H1 (cell line): ENCODE measurements around the gene CTBP2. TPM values are rescaled to one million over a fixed set of nuclear protein-coding genes. Genes with fewer than 3 reads are reported as not detected.

Experiments used
- CTCF ChIA-PET: fragments of 300-600 bp; sonication (Branson Sonifier 250); formaldehyde crosslinking; loops from one replicate; lab custom pipeline; 2021; ENCODE audit not compliant: partially characterized antibody; lab: Charles Lee
- POLR2A ChIA-PET: fragments of 300-600 bp; sonication (Branson Sonifier 250); formaldehyde crosslinking; loops from one replicate; lab custom pipeline; 2021; ENCODE audit warnings: inconsistent platforms; ENCODE audit not compliant: partially characterized antibody; lab: Charles Lee
- DNase-seq, 2 experiments: peaks; one replicate each; pipeline versions ENCODE4 v3.0.0 to v3.0.0-alpha.2; 2010 to 2022; ENCODE audit warnings: low spot score in 2 of 2, low read depth in 1 of 2, mixed read lengths in 1 of 2
- FAIRE-seq: peaks from 2 replicates; lab custom pipeline; 2011; peaks lifted over from hg19 to GRCh38; lab: Jason Lieb, UNC
- H2AFZ ChIP-seq: 2 replicates; pipeline ENCODE4 v1.8.1; 2012; ENCODE audit warnings: low read length, inconsistent platforms
- H2AK5ac ChIP-seq: 2 replicates; pipeline ENCODE4 v1.6.1; 2013; ENCODE audit warnings: low read depth, low read length
- H2BK120ac ChIP-seq: replicated peaks from 2 replicates; pipeline ENCODE3; 2013; ENCODE audit warnings: low read depth, low read length, inconsistent platforms
- H2BK12ac ChIP-seq: 2 replicates; pipeline ENCODE4 v1.6.1; 2013; ENCODE audit warnings: low read depth, low read length
- H2BK15ac ChIP-seq: 2 replicates; pipeline ENCODE4 v1.6.1; 2013; ENCODE audit warnings: low read length
- H2BK20ac ChIP-seq: 2 replicates; pipeline ENCODE4 v1.6.1; 2013; ENCODE audit warnings: low read length
- H2BK5ac ChIP-seq: 2 replicates; pipeline ENCODE4 v1.6.1; 2013; ENCODE audit warnings: low read depth, low read length
- H3K14ac ChIP-seq: 2 replicates; pipeline ENCODE4 v1.6.1; 2013; ENCODE audit warnings: inconsistent platforms; ENCODE audit not compliant: insufficient read length
- H3K18ac ChIP-seq: 2 replicates; pipeline ENCODE4 v1.6.1; 2013; ENCODE audit warnings: low read length; ENCODE audit errors: extremely low read depth
- H3K23ac ChIP-seq: 2 replicates; pipeline ENCODE4 v1.6.1; 2013; ENCODE audit warnings: inconsistent platforms; ENCODE audit not compliant: insufficient read length
- H3K23me2 ChIP-seq: 2 replicates; pipeline ENCODE4 v1.6.1; 2013; ENCODE audit warnings: low read depth, low read length
- H3K27ac ChIP-seq: 2 replicates; pipeline ENCODE4 v1.6.1; 2011; ENCODE audit warnings: low read depth, low read length, inconsistent platforms
- H3K27me3 ChIP-seq, 4 experiments: replicated peaks in 1 of 4; 1 replicate in 1 of 4; 2 replicates in 3 of 4; pipeline versions ENCODE4 v1.6.1 to v1.8.1; 2011 to 2013; ENCODE audit warnings: low read length in 3 of 4, mild to moderate bottlenecking in 3 of 4, inconsistent platforms in 2 of 4, mixed read lengths in 2 of 4, moderate library complexity in 1 of 4; ENCODE audit not compliant: control insufficient read depth in 3 of 4, insufficient read depth in 3 of 4; ENCODE audit errors: extremely low read depth in 1 of 4
- H3K36me3 ChIP-seq, 4 experiments: 2 replicates each; pipeline versions ENCODE4 v1.6.1 to v1.8.1; 2011 to 2013; ENCODE audit warnings: mild to moderate bottlenecking in 4 of 4, low read length in 3 of 4, moderate library complexity in 2 of 4, control low read depth in 1 of 4, inconsistent platforms in 1 of 4; ENCODE audit not compliant: insufficient read depth in 4 of 4, control insufficient read depth in 2 of 4
- H3K4ac ChIP-seq: replicated peaks from 2 replicates; pipeline ENCODE3; 2013; ENCODE audit warnings: low read length, low read depth, mixed read lengths, inconsistent platforms; ENCODE audit not compliant: insufficient read length
- H3K4me1 ChIP-seq, 4 experiments: replicated peaks in 1 of 4; 1 replicate in 1 of 4; 2 replicates in 3 of 4; pipeline versions ENCODE4 v1.6.1 to v1.8.1; 2011 to 2013; ENCODE audit warnings: low read length in 3 of 4, inconsistent platforms in 2 of 4, mixed read lengths in 1 of 4; ENCODE audit not compliant: insufficient read depth in 4 of 4, control insufficient read depth in 3 of 4
- H3K4me2 ChIP-seq, 2 experiments: 2 replicates each; pipeline versions ENCODE4 v1.6.1 to v1.8.1; 2011 to 2013; ENCODE audit warnings: low read depth in 2 of 2, low read length in 2 of 2, control low read depth in 1 of 2, inconsistent platforms in 1 of 2, mild to moderate bottlenecking in 1 of 2; ENCODE audit not compliant: insufficient read depth in 1 of 2
- H3K4me3 ChIP-seq, 4 experiments: fragments of 200-600, 300-600 bp in 1 of 4; sonication (generic), shearing (Covaris generic), sonication (Bioruptor Twin) in 1 of 4; 2 replicates each; pipeline versions ENCODE4 v1.5.1 to v1.8.1; 2011 to 2016; ENCODE audit warnings: low read length in 4 of 4, low read depth in 3 of 4, control low read depth in 2 of 4, inconsistent platforms in 2 of 4, mild to moderate bottlenecking in 2 of 4, mixed read lengths in 1 of 4, moderate library complexity in 1 of 4; ENCODE audit not compliant: insufficient read depth in 2 of 4; ENCODE audit errors: extremely low read depth in 1 of 4
- H3K56ac ChIP-seq: replicated peaks from 2 replicates; pipeline ENCODE3; 2013; ENCODE audit warnings: low read depth, mild to moderate bottlenecking, mixed read lengths, low read length, inconsistent platforms; ENCODE audit not compliant: insufficient read length
- H3K79me1 ChIP-seq: 2 replicates; pipeline ENCODE4 v1.6.1; 2013; ENCODE audit warnings: low read depth, low read length, control low read depth
- H3K79me2 ChIP-seq, 2 experiments: 2 replicates each; pipeline versions ENCODE4 v1.6.1 to v1.8.1; 2012 to 2013; ENCODE audit warnings: low read length in 2 of 2, mild to moderate bottlenecking in 2 of 2, inconsistent platforms in 1 of 2; ENCODE audit not compliant: insufficient read depth in 2 of 2, control insufficient read depth in 1 of 2
- H3K9ac ChIP-seq, 4 experiments: replicated peaks in 1 of 4; 1 replicate in 1 of 4; 2 replicates in 3 of 4; pipeline versions ENCODE4 v1.6.1 to v1.8.1; 2011 to 2013; ENCODE audit warnings: low read depth in 3 of 4, low read length in 3 of 4, control low read depth in 2 of 4, mild to moderate bottlenecking in 2 of 4, moderate library complexity in 2 of 4, inconsistent platforms in 1 of 4; ENCODE audit errors: extremely low read depth in 1 of 4
- H3K9me3 ChIP-seq, 2 experiments: 2 replicates each; pipeline versions ENCODE4 v1.6.1 to v1.8.1; 2012 to 2013; ENCODE audit warnings: mild to moderate bottlenecking in 2 of 2, moderate library complexity in 2 of 2, control low read depth in 1 of 2, inconsistent platforms in 1 of 2, low read depth in 1 of 2, low read length in 1 of 2, mixed read lengths in 1 of 2; ENCODE audit not compliant: insufficient read depth in 2 of 2
- H4K20me1 ChIP-seq, 2 experiments: replicated peaks in 1 of 2; 2 replicates each; pipeline versions ENCODE3 to v1.8.1; 2011 to 2013; ENCODE audit warnings: inconsistent platforms in 2 of 2, low read length in 2 of 2, mild to moderate bottlenecking in 1 of 2; ENCODE audit not compliant: insufficient read depth in 2 of 2, control insufficient read depth in 1 of 2
- H4K5ac ChIP-seq: 2 replicates; pipeline ENCODE4 v1.6.1; 2013; ENCODE audit warnings: low read length, low read depth, mixed read lengths, inconsistent platforms; ENCODE audit not compliant: insufficient read length
- H4K8ac ChIP-seq: 2 replicates; pipeline ENCODE4 v1.8.0; 2013; ENCODE audit warnings: mild to moderate bottlenecking, moderate library complexity, low read length, inconsistent platforms; ENCODE audit not compliant: insufficient read depth; ENCODE audit errors: extremely low read depth
- H4K91ac ChIP-seq: replicated peaks from 2 replicates; pipeline ENCODE3; 2013; ENCODE audit warnings: low read length, mixed read lengths, inconsistent platforms; ENCODE audit not compliant: insufficient read length
- KDM1A ChIP-seq: fragments of 200-600, 300-600 bp; sonication (generic); IDR thresholded peaks from 2 replicates; pipeline ENCODE4 v1.7.1; 2016; ENCODE audit warnings: mild to moderate bottlenecking, low read length, borderline replicate concordance
- POLR2AphosphoS5 ChIP-seq: IDR thresholded peaks from 2 replicates; pipeline ENCODE4 v1.6.1; 2011; ENCODE audit warnings: low read depth, low read length
- RAD21 ChIP-seq, 2 experiments: IDR thresholded peaks in 1 of 2; conservative IDR thresholded peaks in 1 of 2; 2 replicates each; pipeline ENCODE4 v1.6.1; 2011; ENCODE audit warnings: low read depth in 2 of 2, low read length in 2 of 2, improper control_type of control experiment in 1 of 2, inconsistent platforms in 1 of 2, mild to moderate bottlenecking in 1 of 2, moderate library complexity in 1 of 2
- SUZ12 ChIP-seq: fragments of 200-600 bp; sonication (generic); IDR thresholded peaks from 2 replicates; pipeline ENCODE4 v1.6.1; 2012; ENCODE audit warnings: mild to moderate bottlenecking, inconsistent platforms, low read length, moderate library complexity, mixed read lengths
- ZNF274 ChIP-seq: IDR thresholded peaks from 2 replicates; pipeline ENCODE4 v1.7.0; 2012; ENCODE audit warnings: low read length, borderline replicate concordance; ENCODE audit errors: extremely low read depth
- WGBS, 2 experiments: shearing (Covaris generic) in 1 of 2; methylation state at CpG; one replicate each; pipeline versions ENCODE4 v1.1.6 to v1.1.7; 2013 to 2015; ENCODE audit warnings: low lambda C conversion rate in 2 of 2, mixed read lengths in 2 of 2, inconsistent platforms in 1 of 2, low coverage in 1 of 2, missing lambda C conversion rate in 1 of 2; ENCODE audit not compliant: insufficient replicate concordance in 2 of 2, insufficient coverage in 1 of 2, insufficient read length in 1 of 2; ENCODE audit errors: extremely low coverage in 1 of 2, missing lambda C conversion rate in 1 of 2; 5-methylcytosine and 5-hydroxymethylcytosine counted together
- polyA plus RNA-seq, 7 experiments: library from polyadenylated mRNA; depleted of rRNA in 3 of 7; stranded (reverse) in 5 of 7; unstranded in 2 of 7; fragments of >200 nt in 5 of 7; fragments of 200-250 nt in 2 of 7; gene quantifications; 1 replicate in 5 of 7; 2 replicates in 1 of 7; 4 replicates in 1 of 7; pipeline versions ENCODE4 v1.2.1 to v1.2.3, GENCODE V29; 2011 to 2013; ENCODE audit warnings: missing spikeins in 2 of 7, mixed read lengths in 2 of 7
- total RNA-seq: library from RNA; stranded (reverse); fragmentation: NEBNext Ultra II Directional; extraction: Animal tissue kit (Norgen Biotek cat#: 25700); gene quantifications from 2 replicates; pipeline ENCODE4 v1.2.1, GENCODE V29; 2021
- TF ChIP-seq, protein P1 (sequence below), 3 experiments: IDR thresholded peaks; 1 replicate in 2 of 3; 2 replicates in 1 of 3; pipeline versions ENCODE4 v1.5.1 to v1.6.1; 2011; ENCODE audit warnings: low read length in 3 of 3, mild to moderate bottlenecking in 3 of 3, inconsistent platforms in 2 of 3, low read depth in 1 of 3, moderate library complexity in 1 of 3; ENCODE audit not compliant: insufficient read depth in 1 of 3; ENCODE audit errors: control extremely low read depth in 1 of 3
- TF ChIP-seq, protein P2 (sequence below): IDR thresholded peaks from 2 replicates; pipeline ENCODE4 v1.6.1; 2011; ENCODE audit warnings: low read length, improper control_type of control experiment

CTBP2 gene
- total and polyA plus RNA-seq, 2 of the 8 experiments (the other 6 are each of a cell fraction or from before 2014, with no cell fraction given), result 208 to 221 TPM

GRCh38 chr10:125060826-125061556, 99.4 kb downstream of the CTBP2 start:
- Histone ChIP-seq H3K4me2 (no peak overlapping the region), H3K27ac (no peak overlapping the region)
- TF ChIP-seq, protein P1, sequence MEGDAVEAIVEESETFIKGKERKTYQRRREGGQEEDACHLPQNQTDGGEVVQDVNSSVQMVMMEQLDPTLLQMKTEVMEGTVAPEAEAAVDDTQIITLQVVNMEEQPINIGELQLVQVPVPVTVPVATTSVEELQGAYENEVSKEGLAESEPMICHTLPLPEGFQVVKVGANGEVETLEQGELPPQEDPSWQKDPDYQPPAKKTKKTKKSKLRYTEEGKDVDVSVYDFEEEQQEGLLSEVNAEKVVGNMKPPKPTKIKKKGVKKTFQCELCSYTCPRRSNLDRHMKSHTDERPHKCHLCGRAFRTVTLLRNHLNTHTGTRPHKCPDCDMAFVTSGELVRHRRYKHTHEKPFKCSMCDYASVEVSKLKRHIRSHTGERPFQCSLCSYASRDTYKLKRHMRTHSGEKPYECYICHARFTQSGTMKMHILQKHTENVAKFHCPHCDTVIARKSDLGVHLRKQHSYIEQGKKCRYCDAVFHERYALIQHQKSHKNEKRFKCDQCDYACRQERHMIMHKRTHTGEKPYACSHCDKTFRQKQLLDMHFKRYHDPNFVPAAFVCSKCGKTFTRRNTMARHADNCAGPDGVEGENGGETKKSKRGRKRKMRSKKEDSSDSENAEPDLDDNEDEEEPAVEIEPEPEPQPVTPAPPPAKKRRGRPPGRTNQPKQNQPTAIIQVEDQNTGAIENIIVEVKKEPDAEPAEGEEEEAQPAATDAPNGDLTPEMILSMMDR (IDR thresholded peaks at IDR 0.05; ENCODE audit: control extremely low read depth in 1 of 3, insufficient read depth in 1 of 3, low read depth in 1 of 3, low read length in 3 of 3), result peak; percentile 69 to 84 (median 76)
- TF ChIP-seq KDM1A (no peak), ZNF274 (no peak), POLR2AphosphoS5 (no peak; the same call in 1 of the 2 replicates), SUZ12 (no peak), RAD21 (IDR thresholded peaks at IDR 0.05 in 1 of 2, conservative IDR thresholded peaks at IDR 0.05 in 1 of 2; ENCODE audit: low read depth in 2 of 2, low read length in 2 of 2) (peak; percentile 66 to 76)
- TF ChIP-seq, protein P2, sequence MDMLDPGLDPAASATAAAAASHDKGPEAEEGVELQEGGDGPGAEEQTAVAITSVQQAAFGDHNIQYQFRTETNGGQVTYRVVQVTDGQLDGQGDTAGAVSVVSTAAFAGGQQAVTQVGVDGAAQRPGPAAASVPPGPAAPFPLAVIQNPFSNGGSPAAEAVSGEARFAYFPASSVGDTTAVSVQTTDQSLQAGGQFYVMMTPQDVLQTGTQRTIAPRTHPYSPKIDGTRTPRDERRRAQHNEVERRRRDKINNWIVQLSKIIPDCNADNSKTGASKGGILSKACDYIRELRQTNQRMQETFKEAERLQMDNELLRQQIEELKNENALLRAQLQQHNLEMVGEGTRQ, result no peak

More at GRCh38 chr10:125060826-125061556, 99.4 kb downstream of the CTBP2 start:
- no peak overlapping the region for H4K5ac ChIP-seq
- H2BK20ac ChIP-seq, result no peak overlapping the region
- H2BK120ac ChIP-seq, result no peak overlapping the region
- no peak overlapping the region for H3K4ac ChIP-seq
- H3K23ac ChIP-seq, result no peak overlapping the region
- peaks cover 0 to 28% (median 2%) of the 10 kb centered on the region in 4 experiments; a peak in 5 of 8 replicates for H3K36me3 ChIP-seq
- H4K91ac ChIP-seq, result no peak overlapping the region
- no peaks in the 10 kb centered on the region for H3K23me2 ChIP-seq
- peaks cover 19 to 100% of the 10 kb centered on the region in 2 experiments for H3K79me2 ChIP-seq
- peaks cover 0 to 37% (median 10%) of the 10 kb centered on the region in 4 experiments; a peak in 6 of 7 replicates for H3K4me1 ChIP-seq
- WGBS, 2 experiments, result 76% methylated on average over 21 of the region's 21 CpGs; no CpG with 5 or more reads in 1 of the 2 experiments
- H3K9me3 ChIP-seq, result no peaks in the 10 kb centered on the region
- DNase-seq (peak; percentile 34 to 85), FAIRE-seq (no peak)
- H3K14ac ChIP-seq, result no peak overlapping the region
- no peak overlapping the region for H3K9ac ChIP-seq
- 0 out of 2 replicates have a peak overlapping the region, but pooled peaks have one; percentile 54 for H3K18ac ChIP-seq
- POLR2A ChIA-PET, result interaction anchor here (1.4 to 2.9 kb wide), 3 partner anchors 13 to 27 kb away, joined by 4 to 9 read pairs (median 9); no protein-coding TSS in a partner anchor
- H3K79me1 ChIP-seq, result peaks cover 19% of the 10 kb centered on the region
- no peak overlapping the region for H2BK15ac ChIP-seq
- peaks cover 65 to 66% of the 10 kb centered on the region in 2 experiments for H4K20me1 ChIP-seq
- no peak overlapping the region for H2AK5ac ChIP-seq
- no peak overlapping the region for H3K4me3 ChIP-seq
- H2BK12ac ChIP-seq, result no peak overlapping the region
- H2AFZ ChIP-seq, result no peak overlapping the region
- CTCF ChIA-PET, result interaction anchor here (0.7 to 10.1 kb wide), 25 partner anchors 9 to 388 kb away, joined by 3 to 110 read pairs (median 6); no protein-coding TSS in a partner anchor
- H2BK5ac ChIP-seq, result no peak overlapping the region
- H4K8ac ChIP-seq, result 0 out of 2 replicates have a peak overlapping the region, but pooled peaks have one; percentile 21
- H3K27me3 ChIP-seq, result no peaks in the 10 kb centered on the region
- no peak overlapping the region for H3K56ac ChIP-seq
